ENCODE results near the gene APOOL. TPM values are rescaled to one million over a fixed set of nuclear protein-coding genes. Genes with fewer than 3 reads are reported as not detected.

The APOOL gene
- total RNA-seq, 4 donors from 2014 or later, result 15.0 to 29.7 (median 23.8) TPM

DNA sequence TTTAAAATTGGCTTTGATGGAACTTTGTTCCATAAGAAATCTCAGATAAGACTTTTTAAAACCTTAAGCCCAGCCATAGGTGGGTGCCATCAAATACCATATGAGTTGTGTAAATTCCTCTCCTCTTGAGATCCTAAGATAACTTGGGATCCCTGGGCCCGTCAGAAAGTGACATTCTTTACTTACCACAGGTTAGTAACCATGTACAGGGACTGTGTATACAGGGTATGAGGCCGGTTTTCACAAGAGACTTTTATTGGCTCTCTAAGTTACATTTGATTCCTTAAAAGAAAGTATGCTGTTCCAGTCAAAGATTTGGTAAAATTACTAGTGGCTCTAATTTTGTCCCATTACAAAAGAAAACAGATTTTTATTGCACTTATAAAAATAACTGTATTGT is 110.1 kb downstream of the APOOL start:
- in situ Hi-C loops (cut with MboI; ENCODE audit: low sequenced_read_pairs in 4 of 4) (loop anchor here in 1 of 4 donors (25.0 kb wide), 1 partner anchor 424 kb away; no protein-coding TSS in a partner anchor), intact Hi-C loops (cut with DNase I; ENCODE audit: low total_unique reads) (loop anchor here (10.0 kb wide), 1 partner anchor 431 kb away; no protein-coding TSS in a partner anchor)
- no peaks in the 10 kb centered on the region for H3K9me3 ChIP-seq
- H3K4me3 ChIP-seq, result no peak overlapping the region
- no peak for DNase-seq
- TF ChIP-seq, protein P1, sequence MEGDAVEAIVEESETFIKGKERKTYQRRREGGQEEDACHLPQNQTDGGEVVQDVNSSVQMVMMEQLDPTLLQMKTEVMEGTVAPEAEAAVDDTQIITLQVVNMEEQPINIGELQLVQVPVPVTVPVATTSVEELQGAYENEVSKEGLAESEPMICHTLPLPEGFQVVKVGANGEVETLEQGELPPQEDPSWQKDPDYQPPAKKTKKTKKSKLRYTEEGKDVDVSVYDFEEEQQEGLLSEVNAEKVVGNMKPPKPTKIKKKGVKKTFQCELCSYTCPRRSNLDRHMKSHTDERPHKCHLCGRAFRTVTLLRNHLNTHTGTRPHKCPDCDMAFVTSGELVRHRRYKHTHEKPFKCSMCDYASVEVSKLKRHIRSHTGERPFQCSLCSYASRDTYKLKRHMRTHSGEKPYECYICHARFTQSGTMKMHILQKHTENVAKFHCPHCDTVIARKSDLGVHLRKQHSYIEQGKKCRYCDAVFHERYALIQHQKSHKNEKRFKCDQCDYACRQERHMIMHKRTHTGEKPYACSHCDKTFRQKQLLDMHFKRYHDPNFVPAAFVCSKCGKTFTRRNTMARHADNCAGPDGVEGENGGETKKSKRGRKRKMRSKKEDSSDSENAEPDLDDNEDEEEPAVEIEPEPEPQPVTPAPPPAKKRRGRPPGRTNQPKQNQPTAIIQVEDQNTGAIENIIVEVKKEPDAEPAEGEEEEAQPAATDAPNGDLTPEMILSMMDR (IDR thresholded peaks at IDR 0.05 in 4 of 5, conservative IDR thresholded peaks at IDR 0.05 in 1 of 5), result no peak
- no peak for TF ChIP-seq POLR2A (IDR thresholded peaks at IDR 0.05)
- H3K27me3 ChIP-seq, result no peaks in the 10 kb centered on the region
- ATAC-seq, result no peak
- H3K4me1 ChIP-seq, result no peaks in the 10 kb centered on the region
- H3K27ac ChIP-seq, result no peak overlapping the region
- H3K36me3 ChIP-seq, result no peaks in the 10 kb centered on the region

DNA sequence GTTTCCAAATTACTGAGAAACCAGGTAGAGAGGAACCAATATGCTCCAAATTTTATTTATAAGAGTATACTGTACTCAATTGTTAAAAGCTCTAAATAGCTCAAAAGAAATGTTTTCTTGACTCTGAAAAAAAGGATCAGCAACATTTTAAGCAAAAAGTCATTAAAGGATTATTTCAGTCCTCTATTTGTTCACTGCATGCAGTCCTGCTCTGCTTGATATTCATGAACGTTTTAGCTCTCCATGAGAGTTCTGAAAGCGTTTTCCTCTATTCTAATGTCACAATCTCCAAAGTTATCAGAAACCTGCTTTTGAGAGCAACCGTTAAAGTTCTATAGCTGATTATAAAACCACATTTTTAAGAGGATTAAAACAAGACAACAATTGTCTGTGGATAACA is 110.5 kb downstream of the APOOL start:
- DNase-seq (no peak), ATAC-seq (no peak)
- no peaks in the 10 kb centered on the region for H3K9me3 ChIP-seq
- no peak overlapping the region for H3K4me3 ChIP-seq
- intact Hi-C loops (cut with DNase I; ENCODE audit: low total_unique reads) (loop anchor here (10.0 kb wide), 1 partner anchor 431 kb away; no protein-coding TSS in a partner anchor), in situ Hi-C loops (cut with MboI; ENCODE audit: low sequenced_read_pairs in 4 of 4) (loop anchor here in 1 of 4 donors (25.0 kb wide), 1 partner anchor 423 kb away; no protein-coding TSS in a partner anchor)
- H3K27ac ChIP-seq, result no peak overlapping the region
- H3K4me1 ChIP-seq, result no peaks in the 10 kb centered on the region
- no peaks in the 10 kb centered on the region for H3K27me3 ChIP-seq
- H3K36me3 ChIP-seq, result no peaks in the 10 kb centered on the region
- no peak for TF ChIP-seq POLR2A (IDR thresholded peaks at IDR 0.05)
- TF ChIP-seq, protein P1 (IDR thresholded peaks at IDR 0.05 in 4 of 5, conservative IDR thresholded peaks at IDR 0.05 in 1 of 5), result no peak

DNA sequence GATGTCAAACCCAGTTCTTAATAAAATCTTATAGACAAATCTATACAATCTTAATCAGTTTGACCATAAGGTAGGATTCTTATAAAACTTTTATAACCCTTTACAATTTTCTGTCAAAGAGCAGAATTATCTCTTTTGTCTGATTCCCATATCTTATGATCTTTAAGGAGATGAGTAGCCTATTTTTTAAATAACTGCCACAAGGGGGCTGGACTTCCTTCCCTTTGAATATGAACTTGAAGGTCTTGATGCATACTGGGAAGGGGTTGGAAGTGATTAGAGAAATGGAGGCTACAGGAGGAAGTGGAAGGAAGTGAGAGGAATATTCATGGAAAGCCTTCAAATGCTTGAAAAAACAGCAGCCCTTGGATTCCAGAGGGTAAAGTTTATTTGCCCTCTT is 111.1 kb downstream of the APOOL start:
- TF ChIP-seq, protein P1 (IDR thresholded peaks at IDR 0.05 in 4 of 5, conservative IDR thresholded peaks at IDR 0.05 in 1 of 5), result no peak
- TF ChIP-seq POLR2A (IDR thresholded peaks at IDR 0.05), result no peak
- H3K27ac ChIP-seq, result no peak overlapping the region
- in situ Hi-C loops (cut with MboI; ENCODE audit: low sequenced_read_pairs in 4 of 4), result loop anchor here in 1 of 4 donors (25.0 kb wide), 1 partner anchor 423 kb away; no protein-coding TSS in a partner anchor

DNA sequence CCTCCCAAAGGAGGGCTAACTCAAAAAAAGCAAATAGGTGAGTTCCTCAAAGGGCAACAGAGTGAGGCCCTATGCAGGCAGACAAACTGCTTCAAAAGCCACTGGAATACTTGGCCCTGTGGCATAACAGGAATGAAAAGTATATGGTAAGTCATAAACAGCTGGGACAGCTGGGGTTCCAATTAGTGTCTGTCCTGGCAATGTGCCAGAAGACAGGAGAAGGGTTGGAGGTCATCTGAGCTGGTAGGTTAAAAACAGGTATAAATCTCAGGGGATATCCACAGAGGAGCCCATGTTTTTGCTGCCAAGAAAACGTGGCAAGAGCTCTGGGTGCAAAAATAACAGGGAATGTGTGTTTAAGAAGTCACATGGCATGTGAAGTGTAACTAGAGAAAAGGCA is 111.6 kb downstream of the APOOL start:
- no peaks in the 10 kb centered on the region for H3K4me1 ChIP-seq
- H3K36me3 ChIP-seq, result no peaks in the 10 kb centered on the region
- DNase-seq (no peak), ATAC-seq (no peak)
- no peak for TF ChIP-seq POLR2A (IDR thresholded peaks at IDR 0.05)
- no peak overlapping the region for H3K27ac ChIP-seq
- no peaks in the 10 kb centered on the region for H3K9me3 ChIP-seq
- H3K27me3 ChIP-seq, result no peaks in the 10 kb centered on the region
- in situ Hi-C loops (cut with MboI; ENCODE audit: low sequenced_read_pairs in 4 of 4), result loop anchor here in 1 of 4 donors (25.0 kb wide), 1 partner anchor 422 kb away; no protein-coding TSS in a partner anchor
- no peak overlapping the region for H3K4me3 ChIP-seq
- intact Hi-C loops (cut with DNase I; ENCODE audit: low total_unique reads), result loop anchor here (10.0 kb wide), 1 partner anchor 430 kb away; no protein-coding TSS in a partner anchor

More for the DNA sequence above, 111.1 kb downstream of the APOOL start:
- no peak for DNase-seq
- Histone ChIP-seq H3K4me3 (no peak overlapping the region), H3K36me3 (no peaks in the 10 kb centered on the region), H3K4me1 (no peaks in the 10 kb centered on the region), H3K9me3 (no peaks in the 10 kb centered on the region), H3K27me3 (no peaks in the 10 kb centered on the region)
- no peak for ATAC-seq
- intact Hi-C loops (cut with DNase I; ENCODE audit: low total_unique reads), result loop anchor here (10.0 kb wide), 1 partner anchor 430 kb away; no protein-coding TSS in a partner anchor

DNA sequence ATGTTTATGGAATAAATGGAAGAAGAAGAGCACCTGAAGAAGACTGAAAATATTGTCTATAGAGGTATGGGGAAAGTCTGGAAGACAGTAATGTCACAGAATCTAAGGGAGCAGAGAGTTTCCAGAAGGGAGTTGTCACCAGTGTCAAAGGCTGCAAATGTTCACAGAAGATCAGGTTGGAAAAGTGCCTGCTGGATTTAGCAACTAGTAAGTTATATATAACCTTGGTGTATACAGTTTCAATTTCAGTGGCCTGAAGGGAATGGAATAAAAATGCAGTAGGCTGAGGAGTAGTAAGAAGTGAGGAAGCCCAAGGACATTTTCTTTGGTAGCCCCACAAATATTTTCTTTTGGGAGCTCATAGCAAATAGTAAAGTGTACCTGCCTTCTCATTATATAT is 132.7 kb downstream of the APOOL start:
- H3K27me3 ChIP-seq, result peaks cover 0 to 3% (median 0%) of the 10 kb centered on the region in 3 donors
- in situ Hi-C loops (cut with MboI; ENCODE audit: low sequenced_read_pairs in 4 of 4), result no loop called here
- H3K36me3 ChIP-seq, result no peaks in the 10 kb centered on the region
- ATAC-seq (peak; percentile 52 to 83), DNase-seq (peak in 1 of 2 donors; percentile 6)
- no peaks in the 10 kb centered on the region for H3K4me1 ChIP-seq
- no peak overlapping the region for H3K27ac ChIP-seq
- TF ChIP-seq, protein P1 (IDR thresholded peaks at IDR 0.05 in 4 of 5, conservative IDR thresholded peaks at IDR 0.05 in 1 of 5), result no peak
- no peak for TF ChIP-seq POLR2A (IDR thresholded peaks at IDR 0.05)
- H3K9me3 ChIP-seq, result no peaks in the 10 kb centered on the region
- intact Hi-C loops (cut with DNase I; ENCODE audit: low total_unique reads), result no loop called here
- no peak overlapping the region for H3K4me3 ChIP-seq

Measured in gastrocnemius medialis (tissue), 4 donors.